Ishikawa (cell line): ENCODE results near the gene NTNG1.

ENCODE experiments used
- CEBPB ChIP-seq: IDR thresholded peaks from 2 replicates; pipeline ENCODE4 v1.6.1; 2012
- CREB1 ChIP-seq: IDR thresholded peaks from 2 replicates; pipeline ENCODE4 v1.6.1; 2012; ENCODE audit warnings: low read depth
- EGR1 ChIP-seq: IDR thresholded peaks from 2 replicates; pipeline ENCODE4 v1.6.1; 2012
- EP300 ChIP-seq: IDR thresholded peaks from 2 replicates; pipeline ENCODE4 v1.6.1; 2012; ENCODE audit warnings: borderline replicate concordance
- FOXM1 ChIP-seq: IDR thresholded peaks from 2 replicates; pipeline ENCODE4 v1.6.1; 2012; ENCODE audit warnings: low read depth, borderline replicate concordance
- MAX ChIP-seq: IDR thresholded peaks from 2 replicates; pipeline ENCODE4 v1.6.1; 2012
- NFIC ChIP-seq: IDR thresholded peaks from 2 replicates; pipeline ENCODE4 v1.6.1; 2012
- RAD21 ChIP-seq: IDR thresholded peaks from 2 replicates; pipeline ENCODE4 v1.6.1; 2012; ENCODE audit warnings: low read depth
- REST ChIP-seq: IDR thresholded peaks from 2 replicates; pipeline ENCODE4 v1.6.1; 2012; ENCODE audit warnings: low read depth, mild to moderate bottlenecking
- TAF1 ChIP-seq: IDR thresholded peaks from 2 replicates; pipeline ENCODE4 v1.6.1; 2012; ENCODE audit warnings: low read depth, mild to moderate bottlenecking
- TCF12 ChIP-seq: IDR thresholded peaks from 2 replicates; pipeline ENCODE4 v1.6.1; 2012; ENCODE audit warnings: low read depth
- TEAD4 ChIP-seq: IDR thresholded peaks from 2 replicates; pipeline ENCODE4 v1.6.1; 2012
- USF1 ChIP-seq: IDR thresholded peaks from 2 replicates; pipeline ENCODE4 v1.6.1; 2012
- YY1 ChIP-seq: IDR thresholded peaks from 2 replicates; pipeline ENCODE4 v1.6.1; 2012; ENCODE audit warnings: low read depth
- ZBTB7A ChIP-seq: IDR thresholded peaks from 2 replicates; pipeline ENCODE4 v1.6.1; 2012; ENCODE audit warnings: low read depth

The NTNG1 gene

GRCh38 chr1:107363154-107363553 lies 222.3 kb downstream of the NTNG1 start:
- TF ChIP-seq TCF12 (no peak), YY1 (no peak), TEAD4 (no peak), USF1 (no peak), EGR1 (no peak), NFIC (no peak), FOXM1 (no peak), CREB1 (no peak), REST (no peak), ZBTB7A (no peak), MAX (no peak), TAF1 (no peak), RAD21 (no peak), CEBPB (no peak), EP300 (no peak)

GRCh38 chr1:107365527-107366240 lies 224.8 kb downstream of the NTNG1 start:
- TF ChIP-seq EP300 = no peak
- TF ChIP-seq YY1 = no peak
- no peak for TF ChIP-seq RAD21
- TF ChIP-seq ZBTB7A = no peak
- TF ChIP-seq CREB1 = no peak
- no peak for TF ChIP-seq TAF1
- TF ChIP-seq REST = no peak
- no peak for TF ChIP-seq EGR1
- no peak for TF ChIP-seq USF1
- no peak for TF ChIP-seq MAX
- no peak for TF ChIP-seq TCF12

- TF ChIP-seq FOXM1 (no peak), USF1 (no peak)
These were observed 237.6 kb downstream of the NTNG1 start for GRCh38 chr1:107378426-107378825.

- TF ChIP-seq EP300 (peak; percentile 73), FOXM1 (peak; percentile 59; the same call in 1 of the 2 replicates), REST (no peak), EGR1 (no peak), CEBPB (no peak), CREB1 (no peak), YY1 (no peak), TCF12 (peak; percentile 56; the same call in 1 of the 2 replicates), RAD21 (0 out of 2 replicates have a peak, but pooled peaks have one; percentile 4), TEAD4 (peak; percentile 87), MAX (peak; percentile 48; the same call in 1 of the 2 replicates), ZBTB7A (no peak), USF1 (no peak), NFIC (0 out of 2 replicates have a peak, but pooled peaks have one; percentile 26), TAF1 (no peak)
These were observed 238.0 kb downstream of the NTNG1 start for GRCh38 chr1:107378866-107379265.
